NCI-H2227 treated with DMSO at 0.1 percent for 48 hours (cell line): ENCODE results near the gene CDPF1.

Experiments used
- DNase-seq: peaks from one replicate; lab custom pipeline; 2025; lab: John Stamatoyannopoulos, UW

The CDPF1 gene

DNA sequence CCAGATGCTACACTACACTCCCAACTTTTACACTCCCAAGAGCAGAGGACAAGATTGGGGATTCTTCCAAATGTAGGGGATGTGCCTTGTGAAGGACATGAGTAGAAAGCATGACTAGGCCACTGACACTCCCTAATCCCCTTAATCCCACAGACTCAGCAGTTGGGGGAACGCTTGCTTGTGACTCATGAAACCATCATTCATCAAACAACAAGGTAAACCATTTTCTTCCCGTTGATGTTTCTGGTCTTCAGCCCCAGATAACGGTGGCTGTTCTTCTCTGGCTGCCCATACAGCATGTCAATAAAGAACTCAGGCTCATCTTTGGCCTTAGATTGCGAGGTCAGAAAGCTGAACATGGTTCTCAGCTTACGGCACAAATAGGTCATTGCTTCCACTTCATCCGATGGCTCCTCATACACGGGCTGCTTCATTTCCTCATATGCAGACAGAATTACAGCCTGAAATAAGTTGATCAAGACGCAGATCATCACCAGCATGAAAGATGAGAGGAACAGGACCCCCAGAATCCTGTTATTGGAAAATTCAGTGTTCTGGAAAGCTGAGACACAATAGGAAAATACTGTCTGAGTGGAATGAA, 6.4 kb upstream of the CDPF1 start:
- DNase-seq: no peak

GRCh38 chr22:46251816-46252380, 1.8 kb upstream of the CDPF1 start:
- no peak for DNase-seq

GRCh38 chr22:46251266-46251665, 1.2 kb upstream of the CDPF1 start:
- DNase-seq: no peak

DNA sequence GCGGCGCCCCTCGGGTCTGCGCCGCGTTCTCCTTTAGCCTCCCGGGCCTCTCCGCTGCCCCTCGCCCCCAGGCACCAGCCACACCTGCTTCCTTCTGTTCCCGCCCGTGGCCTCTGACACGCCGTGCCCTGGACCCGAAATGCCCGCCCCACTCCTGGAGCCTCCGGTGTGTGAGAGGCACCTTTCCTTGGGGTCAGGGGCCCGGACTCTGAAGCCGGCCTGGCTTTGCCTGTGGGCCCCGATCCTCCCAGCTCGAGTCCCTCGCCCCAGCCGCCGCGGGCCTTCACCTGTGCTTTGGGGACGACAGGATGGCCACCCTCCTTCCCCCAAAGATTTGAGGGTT, 661 bp upstream of the CDPF1 start:
- DNase-seq: no peak

DNA sequence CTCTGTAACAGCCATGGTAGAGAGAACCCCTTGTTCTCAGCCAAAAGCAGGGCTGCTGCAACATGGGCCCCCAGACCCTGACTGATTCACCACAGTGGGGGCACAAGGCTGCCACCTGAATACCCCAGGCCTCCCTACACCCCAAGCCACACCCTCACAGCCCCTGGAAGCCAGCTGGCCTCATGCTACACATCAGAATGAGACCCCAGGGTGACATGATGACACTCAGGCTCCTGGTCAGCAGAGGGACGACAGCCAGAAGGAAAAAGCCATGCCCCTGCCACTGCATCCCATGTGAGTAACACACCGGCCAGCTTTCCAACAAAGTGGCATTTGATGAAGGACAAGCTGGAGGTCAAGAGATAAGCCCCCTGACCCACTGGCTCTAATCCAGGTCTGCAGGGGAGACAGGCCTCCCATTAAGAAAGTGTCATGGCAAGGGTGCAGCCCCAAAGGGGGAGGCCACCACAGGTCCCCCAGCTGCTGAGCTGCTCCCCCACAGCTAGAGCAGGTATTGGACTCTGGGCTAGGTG, 2.6 kb downstream of the CDPF1 start:
- no peak for DNase-seq

DNA sequence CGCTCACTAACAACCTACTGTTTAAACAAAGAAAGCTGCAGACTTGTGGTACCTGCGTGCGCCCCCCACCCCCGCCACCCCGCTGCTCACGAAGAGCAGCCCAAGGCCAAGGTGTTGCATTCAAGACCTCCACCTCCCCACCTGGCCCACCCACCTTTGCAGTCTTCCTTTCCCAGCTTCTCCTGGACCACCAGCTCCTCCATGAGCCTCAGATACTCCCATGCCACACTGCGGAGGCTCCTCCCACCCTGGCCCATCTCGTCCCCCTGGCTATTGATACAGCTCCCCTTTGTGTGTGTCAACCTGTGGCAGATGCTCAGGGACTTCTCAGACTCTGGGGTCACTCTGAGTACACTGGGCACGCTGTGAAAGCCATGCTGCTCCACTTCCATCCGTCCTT, 3.9 kb downstream of the CDPF1 start:
- no peak for DNase-seq

- no peak for DNase-seq
Measured at GRCh38 chr22:46245511-46245910, 4.6 kb downstream of the CDPF1 start.

DNA sequence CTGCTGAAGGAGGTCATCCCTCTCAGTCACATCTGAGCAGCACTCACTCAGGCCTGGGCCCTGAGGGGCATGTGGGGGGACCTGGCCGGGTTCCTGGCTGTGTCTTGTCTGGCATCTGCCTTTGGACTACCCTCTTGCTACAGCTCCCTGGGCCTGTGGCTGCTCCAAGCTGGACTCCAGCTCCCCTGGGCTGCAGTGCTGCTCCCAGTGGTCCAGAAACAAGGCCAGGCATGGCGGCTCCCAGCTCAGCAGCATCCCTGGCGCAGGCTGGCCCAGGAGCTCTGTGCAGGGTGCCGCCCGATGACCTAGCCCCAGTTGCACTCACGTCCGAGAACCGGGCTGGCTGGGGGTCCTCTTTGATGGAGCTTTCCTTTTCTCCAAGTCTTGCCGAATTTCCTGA, 5.3 kb downstream of the CDPF1 start:
- no peak for DNase-seq

DNA sequence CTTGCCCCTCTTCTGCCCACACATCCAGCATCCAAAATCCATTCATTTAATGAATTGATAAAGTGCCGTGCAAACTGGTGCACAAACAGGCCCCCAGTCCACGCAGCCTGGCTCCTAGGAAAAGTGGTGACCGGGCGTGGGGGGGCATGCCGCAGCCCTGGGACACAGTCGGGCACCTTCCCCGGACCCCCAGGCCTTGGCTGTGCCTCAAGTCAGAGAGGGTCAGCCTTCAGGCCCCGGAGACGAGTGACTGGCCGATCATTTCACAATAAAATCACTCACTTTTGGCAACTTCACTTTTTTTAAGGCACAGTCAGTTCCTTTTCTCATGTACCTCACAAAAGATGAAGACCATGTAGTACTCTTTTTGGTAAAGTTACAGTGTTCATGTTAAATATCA, 8.0 kb downstream of the CDPF1 start:
- DNase-seq: no peak

DNA sequence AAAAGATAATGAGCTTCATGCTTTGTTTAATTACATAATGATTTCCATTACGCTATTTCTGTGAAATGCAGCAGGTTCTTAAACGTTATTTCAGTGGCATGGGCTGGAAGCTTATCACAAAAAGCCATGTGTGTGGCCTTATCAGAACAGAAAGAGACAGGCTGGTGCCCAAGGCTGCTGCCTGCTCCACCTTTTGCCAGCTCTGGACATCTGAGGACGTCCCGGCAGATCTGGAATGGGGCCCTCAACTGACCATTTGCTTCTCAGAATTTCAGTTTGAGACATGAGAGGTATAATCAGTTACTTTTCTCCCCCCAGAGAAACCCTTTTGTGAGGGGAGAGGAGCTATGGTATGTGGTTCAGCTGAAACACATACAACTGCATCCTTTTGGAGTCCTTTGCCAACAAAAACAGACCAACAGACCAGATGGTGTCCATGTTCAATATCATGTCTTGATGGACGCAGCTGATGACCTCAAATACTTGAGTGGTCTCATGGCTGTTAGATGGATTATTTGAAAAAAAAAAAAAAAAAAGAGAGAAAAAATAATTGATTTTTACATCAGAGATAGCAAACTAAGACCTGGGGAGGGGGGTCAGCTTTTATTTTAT, 8.6 kb downstream of the CDPF1 start:
- no peak for DNase-seq

DNA sequence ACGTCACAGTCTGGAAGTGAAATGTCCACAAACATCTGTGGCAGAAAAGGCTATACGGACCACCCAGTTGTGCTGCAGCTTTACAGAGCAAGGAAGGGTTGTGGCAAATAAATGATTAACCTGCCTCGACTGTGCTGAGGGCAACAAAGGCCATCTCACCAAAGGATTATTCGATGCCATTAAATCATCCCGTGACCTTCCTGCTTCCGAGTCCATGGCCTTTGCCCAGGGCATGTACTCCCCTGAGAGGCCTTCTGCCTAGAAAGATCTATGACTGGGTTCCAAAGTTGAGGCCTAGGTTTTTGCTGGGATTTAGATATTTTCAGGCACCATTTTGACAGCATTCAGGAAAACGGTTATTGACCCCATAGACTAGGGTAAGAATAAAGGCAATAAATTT, 9.2 kb downstream of the CDPF1 start:
- no peak for DNase-seq

DNA sequence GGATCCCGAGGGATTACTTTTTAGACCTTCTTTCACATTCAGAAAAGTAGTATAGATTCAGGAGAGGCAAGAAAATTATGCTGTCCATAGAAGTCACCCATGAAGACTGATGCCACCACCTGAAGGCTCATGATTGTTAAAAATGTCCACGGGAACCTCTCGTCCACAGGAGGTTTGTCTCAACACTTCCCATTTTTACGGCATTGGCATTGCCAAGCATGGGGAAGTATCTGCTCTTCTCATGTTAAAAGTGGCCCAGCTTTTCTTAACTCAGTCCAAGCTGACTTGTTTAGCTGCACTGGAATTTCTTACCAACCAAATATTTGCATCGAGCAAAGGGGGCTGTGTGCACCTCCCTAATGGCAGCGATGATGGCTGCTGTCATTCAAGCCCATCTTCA, 9.6 kb downstream of the CDPF1 start:
- no peak for DNase-seq

- no peak for DNase-seq
Measured at GRCh38 chr22:46240073-46240472, 10.0 kb downstream of the CDPF1 start.

GRCh38 chr22:46239261-46240048, 10.6 kb downstream of the CDPF1 start:
- DNase-seq: no peak

DNA sequence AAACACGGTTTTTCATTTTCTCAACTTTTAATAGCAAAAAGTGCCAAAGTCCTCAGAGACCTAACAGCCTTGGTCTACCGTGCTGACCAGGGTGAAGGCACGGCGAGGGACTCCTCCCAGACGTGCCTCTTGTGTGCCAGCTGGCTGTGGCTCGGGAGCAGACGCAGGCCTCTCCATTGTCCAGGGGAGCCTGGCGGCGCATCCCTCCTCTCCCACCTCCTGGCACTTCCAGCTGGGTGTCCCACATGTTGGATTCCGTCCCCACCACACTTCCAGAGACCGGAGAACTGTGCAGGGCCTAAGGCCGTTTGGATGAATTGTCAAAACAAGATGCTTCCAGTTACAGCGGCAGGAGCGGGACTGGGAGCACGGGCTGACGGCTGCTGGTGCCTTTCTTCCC, 11.6 kb downstream of the CDPF1 start:
- DNase-seq: no peak

DNA sequence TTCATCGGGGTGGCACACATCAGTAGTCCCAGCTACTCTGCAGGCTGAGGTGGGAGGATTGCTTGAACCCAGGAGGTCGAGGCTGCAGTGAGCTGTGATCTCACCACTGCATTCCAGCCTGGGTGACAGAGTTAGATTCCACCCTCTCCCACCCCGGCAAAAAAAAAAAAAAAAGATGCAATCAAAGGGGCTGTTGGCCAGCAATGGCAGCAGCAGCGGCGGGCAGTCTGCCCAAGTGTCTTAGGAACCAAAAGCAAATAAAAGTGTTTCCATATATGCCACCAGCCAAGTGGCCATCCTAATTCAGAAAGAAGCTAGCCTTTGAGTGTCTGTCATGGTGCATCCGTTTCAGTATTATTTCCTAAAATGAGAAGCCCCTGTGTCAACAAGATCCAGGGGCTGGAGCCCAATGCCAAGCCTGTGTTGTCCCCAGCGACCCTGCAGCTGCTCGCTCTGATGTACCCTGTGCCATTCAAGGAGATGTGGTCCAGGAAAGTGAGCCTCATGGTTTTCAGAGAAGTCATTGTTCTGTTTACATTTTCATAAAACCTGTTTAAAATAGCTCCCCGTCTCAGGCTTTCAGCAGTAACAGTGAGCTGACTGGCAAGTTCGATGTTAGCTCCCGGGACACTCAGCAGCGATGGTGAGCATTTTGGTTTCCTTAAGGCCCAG, 12.5 kb downstream of the CDPF1 start:
- DNase-seq: no peak

GRCh38 chr22:46234969-46235368, 15.1 kb downstream of the CDPF1 start:
- no peak for DNase-seq

DNA sequence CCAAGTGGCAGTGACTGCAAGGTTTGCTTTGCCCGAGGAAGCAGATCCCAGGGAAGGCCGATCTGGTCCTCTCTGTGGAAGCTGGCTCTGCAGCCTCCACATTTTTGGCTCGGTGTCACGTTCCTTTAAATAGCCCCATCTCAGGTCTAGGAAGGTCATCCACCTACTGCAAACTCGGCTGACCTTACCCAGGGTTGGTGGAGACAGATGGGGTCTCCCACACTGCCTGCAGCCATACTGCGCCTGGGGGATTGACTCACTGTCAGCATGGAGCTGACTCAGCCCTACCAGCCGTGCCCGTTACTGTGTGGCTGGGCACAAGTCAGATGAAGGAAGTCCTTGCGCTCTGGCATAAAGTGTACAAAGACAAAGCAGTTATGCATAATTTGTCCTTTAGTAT, 16.9 kb downstream of the CDPF1 start:
- peak; percentile 38 for DNase-seq

- no peak for DNase-seq
Measured at GRCh38 chr22:46230262-46230901, 19.7 kb downstream of the CDPF1 start.

- no peak for DNase-seq
Measured at GRCh38 chr22:46229701-46230100, 20.4 kb downstream of the CDPF1 start.

- DNase-seq: no peak
Measured at GRCh38 chr22:46226577-46226976, 23.5 kb downstream of the CDPF1 start.

- DNase-seq: no peak
Measured at GRCh38 chr22:46225631-46226030, 24.5 kb downstream of the CDPF1 start.
